ENCODE results near the gene CCDC148.

The CCDC148 gene
- total RNA-seq = 0 to 0.10 (median 0) reads per million in 18 experiments

GRCh38 chr2:158456309-158457066, at the start of gene CCDC148, which contains the start of gene PKP4:
Gene CCDC148, minus strand, starts transcription at chr2:158456753. Its CDS starts 314 bp downstream, at chr2:158456439.
Gene PKP4, plus strand, starts transcription at chr2:158456952. Its CDS starts 76,233 bp downstream, at chr2:158533185.
- peak; percentile 85 to 92 for DNase-seq

- no peak for DNase-seq
These were observed 48.9 kb upstream of the CCDC148 start for GRCh38 chr2:158505448-158505934.

GRCh38 chr2:158504088-158504487, 47.5 kb upstream of the CCDC148 start:
- no peak for DNase-seq

GRCh38 chr2:158502974-158503373, 46.4 kb upstream of the CCDC148 start:
- DNase-seq = no peak

- DNase-seq = no peak
These were observed 44.7 kb upstream of the CCDC148 start for GRCh38 chr2:158501301-158501700.

GRCh38 chr2:158500333-158500732, 43.8 kb upstream of the CCDC148 start:
- DNase-seq = no peak

- no peak for DNase-seq
These were observed 42.8 kb upstream of the CCDC148 start for GRCh38 chr2:158499383-158499782.

- no peak for DNase-seq
These were observed 42.2 kb upstream of the CCDC148 start for GRCh38 chr2:158498749-158499136.

- no peak for DNase-seq
These were observed 41.6 kb upstream of the CCDC148 start for GRCh38 chr2:158498043-158498748.

- no peak for DNase-seq
These were observed 40.9 kb upstream of the CCDC148 start for GRCh38 chr2:158497486-158497885.

GRCh38 chr2:158496986-158497385, 40.4 kb upstream of the CCDC148 start:
- DNase-seq = no peak

GRCh38 chr2:158495175-158495574, 38.6 kb upstream of the CCDC148 start:
- no peak for DNase-seq

- DNase-seq = no peak
These were observed 36.9 kb upstream of the CCDC148 start for GRCh38 chr2:158493458-158493857.

GRCh38 chr2:158491072-158491471, 34.5 kb upstream of the CCDC148 start:
- no peak for DNase-seq

- DNase-seq = no peak
These were observed 33.0 kb upstream of the CCDC148 start for GRCh38 chr2:158489366-158490112.

- DNase-seq = no peak
These were observed 32.1 kb upstream of the CCDC148 start for GRCh38 chr2:158488442-158489216.

- no peak for DNase-seq
These were observed 30.9 kb upstream of the CCDC148 start for GRCh38 chr2:158487419-158487818.

GRCh38 chr2:158486970-158487325, 30.4 kb upstream of the CCDC148 start:
- no peak for DNase-seq

- no peak for DNase-seq
These were observed 29.8 kb upstream of the CCDC148 start for GRCh38 chr2:158486150-158486969.

GRCh38 chr2:158484892-158485556, 28.5 kb upstream of the CCDC148 start:
- DNase-seq = no peak

- DNase-seq = peak; percentile 5 to 46
These were observed 26.0 kb upstream of the CCDC148 start for GRCh38 chr2:158482594-158482993.

All from inflammatory macrophage (primary cell).